Fibroblast of villous mesenchyme (primary cell): ENCODE data around the gene SYT17. TPM values are rescaled to one million over a fixed set of nuclear protein-coding genes. Genes with fewer than 3 reads are reported as not detected.

ENCODE experiments used
- DNase-seq: peaks from one replicate; pipeline ENCODE4 v3.0.0-alpha.2; 2010; ENCODE audit warnings: low read depth
- H3K4me3 ChIP-seq: 2 replicates; pipeline ENCODE4 v1.5.1; 2011; ENCODE audit warnings: low read depth, mild to moderate bottlenecking, low read length
- CTCF ChIP-seq: IDR thresholded peaks from 2 replicates; pipeline ENCODE4 v1.5.1; 2012; ENCODE audit warnings: low read depth, mild to moderate bottlenecking, low read length; ENCODE audit not compliant: insufficient read depth
- total RNA-seq: library from RNA; depleted of rRNA; stranded (reverse); fragments of >200 nt; gene quantifications from 2 replicates; pipeline ENCODE4 v1.2.3, GENCODE V29; 2012

SYT17 gene
- total RNA-seq, 1 donor: under 0.01 TPM

GRCh38 chr16:19286827-19287226 is 118.8 kb downstream of the SYT17 start:
- no peak for DNase-seq
- no peak for TF ChIP-seq CTCF
- H3K4me3 ChIP-seq: no peak overlapping the region

GRCh38 chr16:19287241-19287640 is 119.2 kb downstream of the SYT17 start:
- DNase-seq: no peak
- H3K4me3 ChIP-seq: no peak overlapping the region
- no peak for TF ChIP-seq CTCF

- no peak for DNase-seq
- TF ChIP-seq CTCF: no peak
- no peak overlapping the region for H3K4me3 ChIP-seq
These were observed 121.1 kb downstream of the SYT17 start for GRCh38 chr16:19288872-19289799.

GRCh38 chr16:19289811-19290485 is 121.9 kb downstream of the SYT17 start:
- DNase-seq: no peak
- no peak for TF ChIP-seq CTCF
- no peak overlapping the region for H3K4me3 ChIP-seq

- DNase-seq: no peak
- no peak for TF ChIP-seq CTCF
- no peak overlapping the region for H3K4me3 ChIP-seq
These were observed 122.8 kb downstream of the SYT17 start for GRCh38 chr16:19290860-19291259.

- no peak for DNase-seq
- no peak for TF ChIP-seq CTCF
- no peak overlapping the region for H3K4me3 ChIP-seq
These were observed 123.4 kb downstream of the SYT17 start for GRCh38 chr16:19291475-19291874.
